ENCODE measurements around the gene DNM2. TPM values are rescaled to one million over a fixed set of nuclear protein-coding genes. Genes with fewer than 3 reads are reported as not detected.

Gene DNM2
- total and polyA plus RNA-seq, 9 of the 15 experiments (the other 6 are each of a cell fraction or from before 2014, with no cell fraction given), result 2.2 to 161 (median 72.6) TPM

DNA sequence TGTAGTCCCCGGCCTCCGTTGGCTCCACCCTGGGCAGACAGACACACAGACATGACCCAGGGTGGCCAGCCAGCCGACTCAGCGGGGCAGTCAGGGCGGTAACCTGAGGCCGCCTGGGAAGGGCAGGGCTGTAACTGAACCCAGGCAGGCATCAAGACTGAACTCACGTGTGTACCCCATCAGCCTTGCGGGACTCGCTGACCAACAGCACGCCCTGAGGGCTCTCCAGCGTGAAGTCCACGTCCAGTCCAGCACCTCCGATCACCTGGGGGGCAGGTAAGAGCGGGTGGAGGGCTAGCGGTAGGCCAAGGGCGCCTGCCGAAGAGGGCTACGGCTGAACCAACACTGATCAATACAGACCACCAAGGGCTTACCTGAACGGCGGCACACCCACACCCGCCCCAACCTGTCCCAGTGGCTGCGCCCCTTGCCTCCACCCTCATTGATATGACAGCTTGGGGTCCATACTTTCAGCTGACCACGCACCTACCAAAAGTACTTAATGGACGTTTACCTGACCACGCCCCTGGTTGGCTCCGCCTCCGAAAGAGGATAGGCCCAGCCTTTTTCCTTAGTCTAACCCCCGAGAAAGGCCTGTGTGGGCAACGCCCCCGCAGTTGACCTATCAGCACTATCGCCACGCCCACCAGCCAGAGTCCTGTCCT lies 117.3 kb downstream of the DNM2 start (continued):
- TF ChIP-seq TRIM25 (IDR thresholded peaks at IDR 0.05; ENCODE audit: borderline replicate concordance), result no peak
- TF ChIP-seq CHD4 (IDR thresholded peaks at IDR 0.05; ENCODE audit: insufficient read depth, insufficient replicate concordance, low read depth, low read length, poor library complexity, severe bottlenecking), result no peak
- peak; percentile 68 for TF ChIP-seq E2F8 (IDR thresholded peaks at IDR 0.05; ENCODE audit: low read depth, partially characterized antibody)
- no peak for TF ChIP-seq ATF4 (CRISPR knock-in tag; IDR thresholded peaks at IDR 0.05)
- no peak for TF ChIP-seq ZFP36 (IDR thresholded peaks at IDR 0.05; ENCODE audit: low read depth, low read length, partially characterized antibody)
- TF ChIP-seq TAF15 (IDR thresholded peaks at IDR 0.05; ENCODE audit: low read depth, low read length), result no peak
- TF ChIP-seq, protein P1, sequence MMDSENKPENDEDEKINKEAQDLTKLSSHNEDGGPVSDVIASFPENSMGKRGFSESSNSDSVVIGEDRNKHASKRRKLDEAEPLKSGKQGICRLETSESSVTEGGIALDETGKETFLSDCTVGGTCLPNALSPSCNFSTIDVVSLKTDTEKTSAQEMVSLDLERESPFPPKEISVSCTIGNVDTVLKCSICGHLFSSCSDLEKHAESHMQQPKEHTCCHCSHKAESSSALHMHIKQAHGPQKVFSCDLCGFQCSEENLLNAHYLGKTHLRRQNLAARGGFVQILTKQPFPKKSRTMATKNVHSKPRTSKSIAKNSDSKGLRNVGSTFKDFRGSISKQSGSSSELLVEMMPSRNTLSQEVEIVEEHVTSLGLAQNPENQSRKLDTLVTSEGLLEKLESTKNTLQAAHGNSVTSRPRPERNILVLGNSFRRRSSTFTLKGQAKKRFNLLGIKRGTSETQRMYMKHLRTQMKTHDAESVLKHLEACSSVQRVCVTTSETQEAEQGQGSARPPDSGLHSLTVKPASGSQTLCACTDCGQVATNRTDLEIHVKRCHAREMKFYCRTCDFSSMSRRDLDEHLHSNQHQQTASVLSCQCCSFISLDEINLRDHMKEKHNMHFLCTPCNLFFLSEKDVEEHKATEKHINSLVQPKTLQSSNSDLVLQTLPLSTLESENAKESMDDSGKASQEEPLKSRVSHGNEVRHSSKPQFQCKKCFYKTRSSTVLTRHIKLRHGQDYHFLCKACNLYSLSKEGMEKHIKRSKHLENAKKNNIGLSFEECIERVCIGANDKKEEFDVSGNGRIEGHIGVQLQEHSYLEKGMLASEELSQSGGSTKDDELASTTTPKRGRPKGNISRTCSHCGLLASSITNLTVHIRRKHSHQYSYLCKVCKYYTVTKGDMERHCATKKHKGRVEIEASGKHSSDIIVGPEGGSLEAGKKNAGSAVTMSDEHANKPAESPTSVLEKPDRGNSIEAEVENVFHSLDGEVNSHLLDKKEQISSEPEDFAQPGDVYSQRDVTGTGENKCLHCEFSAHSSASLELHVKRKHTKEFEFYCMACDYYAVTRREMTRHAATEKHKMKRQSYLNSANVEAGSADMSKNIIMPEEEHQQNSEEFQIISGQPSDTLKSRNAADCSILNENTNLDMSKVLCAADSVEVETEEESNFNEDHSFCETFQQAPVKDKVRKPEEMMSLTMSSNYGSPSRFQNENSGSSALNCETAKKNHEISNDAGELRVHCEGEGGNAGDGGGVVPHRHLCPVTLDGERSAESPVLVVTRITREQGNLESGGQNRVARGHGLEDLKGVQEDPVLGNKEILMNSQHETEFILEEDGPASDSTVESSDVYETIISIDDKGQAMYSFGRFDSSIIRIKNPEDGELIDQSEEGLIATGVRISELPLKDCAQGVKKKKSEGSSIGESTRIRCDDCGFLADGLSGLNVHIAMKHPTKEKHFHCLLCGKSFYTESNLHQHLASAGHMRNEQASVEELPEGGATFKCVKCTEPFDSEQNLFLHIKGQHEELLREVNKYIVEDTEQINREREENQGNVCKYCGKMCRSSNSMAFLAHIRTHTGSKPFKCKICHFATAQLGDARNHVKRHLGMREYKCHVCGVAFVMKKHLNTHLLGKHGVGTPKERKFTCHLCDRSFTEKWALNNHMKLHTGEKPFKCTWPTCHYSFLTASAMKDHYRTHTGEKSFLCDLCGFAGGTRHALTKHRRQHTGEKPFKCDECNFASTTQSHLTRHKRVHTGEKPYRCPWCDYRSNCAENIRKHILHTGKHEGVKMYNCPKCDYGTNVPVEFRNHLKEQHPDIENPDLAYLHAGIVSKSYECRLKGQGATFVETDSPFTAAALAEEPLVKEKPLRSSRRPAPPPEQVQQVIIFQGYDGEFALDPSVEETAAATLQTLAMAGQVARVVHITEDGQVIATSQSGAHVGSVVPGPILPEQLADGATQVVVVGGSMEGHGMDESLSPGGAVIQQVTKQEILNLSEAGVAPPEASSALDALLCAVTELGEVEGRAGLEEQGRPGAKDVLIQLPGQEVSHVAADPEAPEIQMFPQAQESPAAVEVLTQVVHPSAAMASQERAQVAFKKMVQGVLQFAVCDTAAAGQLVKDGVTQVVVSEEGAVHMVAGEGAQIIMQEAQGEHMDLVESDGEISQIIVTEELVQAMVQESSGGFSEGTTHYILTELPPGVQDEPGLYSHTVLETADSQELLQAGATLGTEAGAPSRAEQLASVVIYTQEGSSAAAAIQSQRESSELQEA (IDR thresholded peaks at IDR 0.05; ENCODE audit: low read depth), result no peak
- no peak for TF ChIP-seq SIN3B (IDR thresholded peaks at IDR 0.05; ENCODE audit: low read depth)
- peak; percentile 26; the same call in 1 of the 2 replicates for TF ChIP-seq MTA3 (IDR thresholded peaks at IDR 0.05; ENCODE audit: borderline replicate concordance)
- TF ChIP-seq ERF (CRISPR knock-in tag; IDR thresholded peaks at IDR 0.05), result 0 out of 2 replicates have a peak, but pooled peaks have one; percentile 74
- no peak for TF ChIP-seq NFIC (IDR thresholded peaks at IDR 0.05)
- TF ChIP-seq ZFP1 (CRISPR knock-in tag; IDR thresholded peaks at IDR 0.05), result no peak
- TF ChIP-seq HMGN3 (IDR thresholded peaks at IDR 0.05; ENCODE audit: borderline replicate concordance, extremely low read depth, insufficient read length, low read depth, low read length), result peak; percentile 54
